Testis (tissue), 2 donors: ENCODE results near the gene NRXN3.

ENCODE experiments used
- POLR2A ChIP-seq: fragments of 450-650 bp; IDR thresholded peaks from one replicate; pipeline ENCODE4 v1.6.1; 2017; ENCODE audit warnings: antibody characterized with exemption, mild to moderate bottlenecking, moderate library complexity
- TF ChIP-seq, protein P1 (sequence below), 3 experiments: fragments of 450-650 bp in 2 of 3; fragments of 200-600 bp in 1 of 3; sonication (generic) in 1 of 3; IDR thresholded peaks; one replicate each; pipeline ENCODE4 v1.5.1; 2016 to 2019; ENCODE audit warnings: antibody characterized with exemption in 3 of 3, mild to moderate bottlenecking in 2 of 3, moderate library complexity in 1 of 3

DNA sequence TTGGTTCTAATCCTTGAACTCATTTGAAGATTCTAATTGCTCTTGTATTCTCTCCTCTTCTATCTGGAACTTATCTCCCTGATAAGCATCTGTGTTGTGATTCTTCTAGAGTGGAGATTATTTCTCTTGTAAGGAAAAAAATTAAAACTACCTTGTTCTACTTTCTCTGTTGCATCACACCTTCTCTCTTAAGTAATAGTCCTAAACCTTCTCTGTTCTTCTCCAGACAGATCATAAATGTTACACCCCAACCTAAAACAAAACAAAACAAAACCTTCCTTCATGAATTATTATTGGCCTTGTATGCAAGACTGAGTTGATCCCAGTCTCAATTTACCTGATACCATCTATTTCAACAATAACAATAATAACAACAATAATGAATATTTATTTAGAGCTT is 1429.1 kb downstream of the NRXN3 start:
- TF ChIP-seq, protein P1, sequence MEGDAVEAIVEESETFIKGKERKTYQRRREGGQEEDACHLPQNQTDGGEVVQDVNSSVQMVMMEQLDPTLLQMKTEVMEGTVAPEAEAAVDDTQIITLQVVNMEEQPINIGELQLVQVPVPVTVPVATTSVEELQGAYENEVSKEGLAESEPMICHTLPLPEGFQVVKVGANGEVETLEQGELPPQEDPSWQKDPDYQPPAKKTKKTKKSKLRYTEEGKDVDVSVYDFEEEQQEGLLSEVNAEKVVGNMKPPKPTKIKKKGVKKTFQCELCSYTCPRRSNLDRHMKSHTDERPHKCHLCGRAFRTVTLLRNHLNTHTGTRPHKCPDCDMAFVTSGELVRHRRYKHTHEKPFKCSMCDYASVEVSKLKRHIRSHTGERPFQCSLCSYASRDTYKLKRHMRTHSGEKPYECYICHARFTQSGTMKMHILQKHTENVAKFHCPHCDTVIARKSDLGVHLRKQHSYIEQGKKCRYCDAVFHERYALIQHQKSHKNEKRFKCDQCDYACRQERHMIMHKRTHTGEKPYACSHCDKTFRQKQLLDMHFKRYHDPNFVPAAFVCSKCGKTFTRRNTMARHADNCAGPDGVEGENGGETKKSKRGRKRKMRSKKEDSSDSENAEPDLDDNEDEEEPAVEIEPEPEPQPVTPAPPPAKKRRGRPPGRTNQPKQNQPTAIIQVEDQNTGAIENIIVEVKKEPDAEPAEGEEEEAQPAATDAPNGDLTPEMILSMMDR (IDR thresholded peaks at IDR 0.05): no peak
- no peak for TF ChIP-seq POLR2A
